GM23338 (cell line): ENCODE data around the gene EPRS1.

Source experiments
- CREB1 ChIP-seq: fragments of 250-450 bp; sonication (Bioruptor Pico); IDR thresholded peaks from 2 replicates; pipeline ENCODE4 v1.5.0; 2020; ENCODE audit warnings: low read depth, mild to moderate bottlenecking, moderate library complexity
- CTCF ChIP-seq, 2 experiments: fragments of 200-600 bp in 1 of 2; sonication (generic) in 1 of 2; conservative IDR thresholded peaks; 2 replicates each; pipeline versions ENCODE4 v1.5.1 to v1.6.1; 2016 to 2017; ENCODE audit warnings: antibody characterized with exemption in 2 of 2, low read depth in 2 of 2, mild to moderate bottlenecking in 2 of 2, moderate library complexity in 1 of 2
- ETS1 ChIP-seq: IDR thresholded peaks from 2 replicates; pipeline ENCODE4 v1.6.1; 2016; ENCODE audit warnings: antibody characterized with exemption
- EZH2 ChIP-seq: fragments of 200-600 bp; sonication (generic); IDR thresholded peaks from one replicate; pipeline ENCODE4 v1.8.0; 2017; ENCODE audit warnings: antibody characterized with exemption, mild to moderate bottlenecking, low read depth; ENCODE audit not compliant: unreplicated experiment
- JUNB ChIP-seq: IDR thresholded peaks from one replicate; pipeline ENCODE4 v1.6.1; 2016; ENCODE audit warnings: antibody characterized with exemption; ENCODE audit not compliant: unreplicated experiment
- POLR2AphosphoS5 ChIP-seq: IDR thresholded peaks from 2 replicates; pipeline ENCODE4 v1.6.1; 2016; ENCODE audit warnings: antibody characterized with exemption, low read depth

- TF ChIP-seq EZH2, result no peak
- TF ChIP-seq CTCF (conservative IDR thresholded peaks at IDR 0.05; ENCODE audit: low read depth in 2 of 2), result no peak
- no peak for TF ChIP-seq CREB1
- no peak for TF ChIP-seq ETS1
- TF ChIP-seq POLR2AphosphoS5, result no peak
- no peak for TF ChIP-seq JUNB
These were observed 2.7 kb downstream of the EPRS1 start for GRCh38 chr1:220043646-220044045.
